Stimulated activated naive CD4-positive, alpha-beta T cell treated with Interleukin-2 at 50 U/mL for 16 hours (primary cell): ENCODE results near the gene AMY1B.
"Not testable (repeated sequence)": the region's sequence is repeated elsewhere in the genome, so short reads cannot be mapped to it uniquely, and the experiment has no call there.

Experiments used
- DNase-seq: peaks from one replicate; lab custom pipeline; 2025; lab: John Stamatoyannopoulos, UW

Gene AMY1B

DNA sequence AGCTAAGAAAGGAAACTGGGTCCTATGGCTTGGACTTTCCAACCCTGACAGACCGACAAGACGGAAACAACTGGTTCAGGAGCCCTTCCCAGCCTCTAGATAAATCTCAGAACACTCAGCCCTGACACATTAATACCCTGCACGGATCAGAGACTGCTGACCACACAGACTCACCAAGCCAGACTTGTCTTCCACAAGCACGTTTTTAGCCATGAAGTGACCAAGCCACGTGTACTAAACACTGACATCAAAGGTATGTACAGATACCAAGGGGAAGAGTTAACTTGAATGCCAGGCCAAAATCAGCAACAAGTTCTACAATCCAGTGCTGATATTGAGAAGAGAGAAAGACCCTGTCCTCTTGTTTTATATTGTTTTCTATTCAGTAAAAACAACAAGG, at the start of gene AMY1B:
AMY1B (minus strand) TSS at position 101 of the 400 bp plus-strand sequence. CDS start 571 bp downstream, outside the sequence.
- not testable (repeated sequence) for DNase-seq

DNA sequence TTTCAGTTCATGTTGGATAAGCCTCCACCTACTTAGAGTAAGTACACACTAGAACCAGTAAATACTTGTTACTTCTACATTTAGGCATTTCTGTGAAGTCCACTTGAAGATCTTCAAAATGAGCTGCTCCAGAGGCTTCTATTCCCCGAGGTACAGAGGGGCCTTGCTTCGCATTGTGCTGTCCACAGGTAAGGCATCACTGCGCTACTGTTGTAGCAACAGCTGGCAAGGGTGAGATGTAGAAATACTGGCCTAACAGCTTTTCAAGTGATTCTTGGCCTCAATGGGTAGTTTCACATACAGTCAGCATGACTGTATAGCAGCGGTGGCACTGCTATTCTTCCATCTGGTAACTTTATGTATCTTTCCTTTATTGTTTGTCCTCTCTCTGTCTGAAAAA, 49.0 kb upstream of the AMY1B start:
- DNase-seq: not testable (repeated sequence)

DNA sequence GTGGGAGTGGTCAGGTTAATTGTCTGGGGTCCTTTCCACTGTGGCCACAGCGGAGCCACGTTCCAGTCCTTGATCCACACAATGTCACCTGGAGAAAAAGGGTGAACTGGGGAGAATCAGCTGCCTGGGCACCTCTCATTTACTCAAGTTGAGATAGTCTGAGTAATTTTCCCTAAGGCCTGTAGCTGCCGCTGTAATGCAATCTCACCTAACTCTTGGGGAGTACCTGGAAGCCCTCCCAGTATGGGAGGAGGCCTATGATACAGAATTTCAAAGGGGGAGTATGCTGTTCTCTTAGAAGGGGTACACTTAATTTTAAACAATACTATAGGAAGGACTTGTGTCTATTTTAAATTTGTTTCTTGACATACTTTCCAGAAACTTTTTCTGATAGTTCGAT, 48.4 kb upstream of the AMY1B start:
- DNase-seq: not testable (repeated sequence)

DNA sequence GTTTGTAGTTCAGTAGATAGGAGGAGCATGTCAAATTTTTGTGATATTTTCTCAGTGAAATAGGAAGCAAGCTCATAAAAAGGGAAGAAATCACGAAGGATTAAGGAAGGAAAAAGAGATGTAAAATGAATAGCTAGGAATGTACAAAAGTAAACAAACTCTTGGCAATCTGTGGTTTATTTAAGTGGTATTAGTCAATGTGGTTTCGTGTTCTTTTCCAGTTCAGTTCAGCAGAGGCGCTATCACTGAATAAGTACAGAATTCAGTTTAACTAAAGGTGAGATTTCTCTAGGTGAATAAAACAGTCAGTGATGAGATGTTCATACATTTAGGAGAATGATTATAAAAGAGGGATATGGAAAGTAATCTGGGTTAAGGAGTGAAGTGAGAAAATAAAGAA, 42.0 kb upstream of the AMY1B start:
- not testable (repeated sequence) for DNase-seq

DNA sequence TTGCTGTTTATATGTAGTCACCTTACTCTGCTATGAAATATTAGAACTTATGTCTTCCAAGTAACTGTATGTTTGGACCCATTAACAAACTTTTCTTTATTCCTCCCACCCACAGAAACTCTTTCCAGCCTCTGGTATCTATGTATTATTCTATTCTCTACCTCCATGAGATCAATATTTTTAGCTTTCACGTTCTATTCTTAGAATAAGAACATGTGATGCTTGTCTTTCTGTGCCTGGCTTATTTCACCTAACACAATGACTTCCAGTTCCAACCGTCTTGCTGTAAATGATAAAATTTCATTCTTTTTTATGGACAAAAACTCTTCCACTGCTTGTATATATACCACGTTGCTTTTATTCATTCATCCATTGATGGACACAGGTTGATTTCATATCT, 39.3 kb upstream of the AMY1B start:
- not testable (repeated sequence) for DNase-seq

DNA sequence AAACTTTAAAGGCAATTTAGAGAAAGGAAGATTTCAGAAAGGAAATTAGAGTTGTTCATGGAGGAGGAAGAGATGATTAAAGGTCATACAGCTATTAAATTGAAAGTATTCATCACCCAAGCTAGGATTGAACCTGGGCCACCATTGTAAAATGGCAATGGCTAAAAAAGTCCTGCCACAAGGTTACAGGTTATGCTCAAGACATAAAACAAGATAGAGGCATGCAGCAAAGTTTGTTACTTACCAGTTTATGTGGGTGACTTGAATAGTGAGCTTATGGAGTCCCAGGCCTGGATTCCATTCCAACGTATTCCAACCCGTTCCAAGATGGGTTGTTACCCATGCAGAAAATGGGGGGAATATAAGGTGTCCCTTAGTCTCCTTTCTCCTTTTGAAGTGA, 25.5 kb upstream of the AMY1B start:
- not testable (repeated sequence) for DNase-seq

DNA sequence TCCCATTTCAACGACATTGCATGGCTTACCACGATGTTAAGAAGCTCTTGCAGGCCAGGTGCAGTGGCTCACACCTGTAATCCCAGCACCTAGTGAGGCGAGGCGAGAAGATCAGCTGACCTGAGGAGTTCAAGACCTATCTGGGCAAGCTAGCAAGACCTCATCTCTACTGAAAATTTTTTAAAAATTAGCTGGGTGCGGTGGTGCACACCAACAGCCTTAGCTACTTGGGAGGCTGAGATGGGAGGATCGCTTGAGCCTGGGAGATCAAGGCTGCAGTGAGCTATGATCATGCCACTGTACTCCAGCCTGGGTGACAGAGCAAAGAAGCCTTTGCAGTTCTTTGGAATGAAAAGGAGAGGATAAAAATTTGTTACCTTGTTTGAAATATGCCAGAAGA, 21.4 kb upstream of the AMY1B start:
- not testable (repeated sequence) for DNase-seq

DNA sequence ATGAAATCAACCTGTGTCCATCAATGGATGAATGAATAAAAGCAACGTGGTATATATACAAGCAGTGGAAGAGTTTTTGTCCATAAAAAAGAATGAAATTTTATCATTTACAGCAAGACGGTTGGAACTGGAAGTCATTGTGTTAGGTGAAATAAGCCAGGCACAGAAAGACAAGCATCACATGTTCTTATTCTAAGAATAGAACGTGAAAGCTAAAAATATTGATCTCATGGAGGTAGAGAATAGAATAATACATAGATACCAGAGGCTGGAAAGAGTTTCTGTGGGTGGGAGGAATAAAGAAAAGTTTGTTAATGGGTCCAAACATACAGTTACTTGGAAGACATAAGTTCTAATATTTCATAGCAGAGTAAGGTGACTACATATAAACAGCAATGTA, 14.4 kb upstream of the AMY1B start:
- not testable (repeated sequence) for DNase-seq

DNA sequence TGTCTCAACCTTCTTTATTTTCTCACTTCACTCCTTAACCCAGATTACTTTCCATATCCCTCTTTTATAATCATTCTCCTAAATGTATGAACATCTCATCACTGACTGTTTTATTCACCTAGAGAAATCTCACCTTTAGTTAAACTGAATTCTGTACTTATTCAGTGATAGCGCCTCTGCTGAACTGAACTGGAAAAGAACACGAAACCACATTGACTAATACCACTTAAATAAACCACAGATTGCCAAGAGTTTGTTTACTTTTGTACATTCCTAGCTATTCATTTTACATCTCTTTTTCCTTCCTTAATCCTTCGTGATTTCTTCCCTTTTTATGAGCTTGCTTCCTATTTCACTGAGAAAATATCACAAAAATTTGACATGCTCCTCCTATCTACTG, 11.7 kb upstream of the AMY1B start:
- DNase-seq: not testable (repeated sequence)

DNA sequence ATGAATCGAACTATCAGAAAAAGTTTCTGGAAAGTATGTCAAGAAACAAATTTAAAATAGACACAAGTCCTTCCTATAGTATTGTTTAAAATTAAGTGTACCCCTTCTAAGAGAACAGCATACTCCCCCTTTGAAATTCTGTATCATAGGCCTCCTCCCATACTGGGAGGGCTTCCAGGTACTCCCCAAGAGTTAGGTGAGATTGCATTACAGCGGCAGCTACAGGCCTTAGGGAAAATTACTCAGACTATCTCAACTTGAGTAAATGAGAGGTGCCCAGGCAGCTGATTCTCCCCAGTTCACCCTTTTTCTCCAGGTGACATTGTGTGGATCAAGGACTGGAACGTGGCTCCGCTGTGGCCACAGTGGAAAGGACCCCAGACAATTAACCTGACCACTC, 5.2 kb upstream of the AMY1B start:
- not testable (repeated sequence) for DNase-seq

DNA sequence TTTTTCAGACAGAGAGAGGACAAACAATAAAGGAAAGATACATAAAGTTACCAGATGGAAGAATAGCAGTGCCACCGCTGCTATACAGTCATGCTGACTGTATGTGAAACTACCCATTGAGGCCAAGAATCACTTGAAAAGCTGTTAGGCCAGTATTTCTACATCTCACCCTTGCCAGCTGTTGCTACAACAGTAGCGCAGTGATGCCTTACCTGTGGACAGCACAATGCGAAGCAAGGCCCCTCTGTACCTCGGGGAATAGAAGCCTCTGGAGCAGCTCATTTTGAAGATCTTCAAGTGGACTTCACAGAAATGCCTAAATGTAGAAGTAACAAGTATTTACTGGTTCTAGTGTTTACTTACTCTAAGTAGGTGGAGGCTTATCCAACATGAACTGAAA, 4.7 kb upstream of the AMY1B start:
- not testable (repeated sequence) for DNase-seq

DNA sequence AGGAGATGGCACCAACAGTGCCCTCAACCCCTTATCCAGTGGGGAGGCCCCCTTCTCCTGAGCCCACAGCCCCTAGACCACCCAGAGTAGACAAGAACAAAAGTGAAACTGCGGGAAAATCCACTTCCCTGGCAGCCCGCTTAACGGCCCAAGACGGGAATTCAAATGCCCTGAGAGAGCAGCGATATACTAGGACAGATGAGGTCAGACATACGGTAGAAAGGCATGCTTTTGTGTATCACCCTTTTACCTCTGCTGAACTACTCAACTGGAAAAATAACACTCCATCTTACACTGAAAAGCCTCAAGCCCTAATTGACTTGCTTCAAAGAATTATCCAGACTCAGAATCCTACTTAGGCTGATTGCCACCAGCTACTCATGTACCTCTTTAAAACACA, 1.4 kb upstream of the AMY1B start:
- DNase-seq: not testable (repeated sequence)

DNA sequence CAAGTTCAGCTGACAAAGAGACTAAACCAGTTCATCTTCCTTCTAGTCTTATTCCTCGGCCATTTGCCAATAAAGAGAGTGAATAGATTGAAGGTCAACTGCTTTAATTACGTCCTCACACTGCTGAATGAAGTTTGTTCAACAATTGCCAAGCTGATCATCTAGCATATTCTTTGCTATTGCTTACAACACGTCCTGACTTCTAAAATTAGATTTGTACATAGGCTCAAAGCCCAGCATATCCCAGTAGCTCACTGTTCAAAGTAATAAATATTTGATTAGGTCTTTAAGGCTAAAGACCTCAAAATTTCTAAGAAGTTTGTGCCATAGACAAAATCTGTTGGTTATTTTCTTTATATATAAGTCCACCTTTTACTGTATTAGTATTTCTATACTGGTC, 19.7 kb downstream of the AMY1B start:
- not testable (repeated sequence) for DNase-seq

DNA sequence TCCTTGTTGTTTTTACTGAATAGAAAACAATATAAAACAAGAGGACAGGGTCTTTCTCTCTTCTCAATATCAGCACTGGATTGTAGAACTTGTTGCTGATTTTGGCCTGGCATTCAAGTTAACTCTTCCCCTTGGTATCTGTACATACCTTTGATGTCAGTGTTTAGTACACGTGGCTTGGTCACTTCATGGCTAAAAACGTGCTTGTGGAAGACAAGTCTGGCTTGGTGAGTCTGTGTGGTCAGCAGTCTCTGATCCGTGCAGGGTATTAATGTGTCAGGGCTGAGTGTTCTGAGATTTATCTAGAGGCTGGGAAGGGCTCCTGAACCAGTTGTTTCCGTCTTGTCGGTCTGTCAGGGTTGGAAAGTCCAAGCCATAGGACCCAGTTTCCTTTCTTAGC, 40.5 kb downstream of the AMY1B start, which contains the start of gene AMY1A:
AMY1A (plus strand) TSS at position 301 of the 400 bp plus-strand sequence. CDS start 571 bp downstream, outside the sequence.
- not testable (repeated sequence) for DNase-seq

DNA sequence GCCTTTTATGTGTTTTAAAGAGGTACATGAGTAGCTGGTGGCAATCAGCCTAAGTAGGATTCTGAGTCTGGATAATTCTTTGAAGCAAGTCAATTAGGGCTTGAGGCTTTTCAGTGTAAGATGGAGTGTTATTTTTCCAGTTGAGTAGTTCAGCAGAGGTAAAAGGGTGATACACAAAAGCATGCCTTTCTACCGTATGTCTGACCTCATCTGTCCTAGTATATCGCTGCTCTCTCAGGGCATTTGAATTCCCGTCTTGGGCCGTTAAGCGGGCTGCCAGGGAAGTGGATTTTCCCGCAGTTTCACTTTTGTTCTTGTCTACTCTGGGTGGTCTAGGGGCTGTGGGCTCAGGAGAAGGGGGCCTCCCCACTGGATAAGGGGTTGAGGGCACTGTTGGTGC, 41.9 kb downstream of the AMY1B start:
- DNase-seq: not testable (repeated sequence)

DNA sequence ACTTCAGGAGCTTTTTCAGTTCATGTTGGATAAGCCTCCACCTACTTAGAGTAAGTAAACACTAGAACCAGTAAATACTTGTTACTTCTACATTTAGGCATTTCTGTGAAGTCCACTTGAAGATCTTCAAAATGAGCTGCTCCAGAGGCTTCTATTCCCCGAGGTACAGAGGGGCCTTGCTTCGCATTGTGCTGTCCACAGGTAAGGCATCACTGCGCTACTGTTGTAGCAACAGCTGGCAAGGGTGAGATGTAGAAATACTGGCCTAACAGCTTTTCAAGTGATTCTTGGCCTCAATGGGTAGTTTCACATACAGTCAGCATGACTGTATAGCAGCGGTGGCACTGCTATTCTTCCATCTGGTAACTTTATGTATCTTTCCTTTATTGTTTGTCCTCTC, 45.1 kb downstream of the AMY1B start:
- not testable (repeated sequence) for DNase-seq

DNA sequence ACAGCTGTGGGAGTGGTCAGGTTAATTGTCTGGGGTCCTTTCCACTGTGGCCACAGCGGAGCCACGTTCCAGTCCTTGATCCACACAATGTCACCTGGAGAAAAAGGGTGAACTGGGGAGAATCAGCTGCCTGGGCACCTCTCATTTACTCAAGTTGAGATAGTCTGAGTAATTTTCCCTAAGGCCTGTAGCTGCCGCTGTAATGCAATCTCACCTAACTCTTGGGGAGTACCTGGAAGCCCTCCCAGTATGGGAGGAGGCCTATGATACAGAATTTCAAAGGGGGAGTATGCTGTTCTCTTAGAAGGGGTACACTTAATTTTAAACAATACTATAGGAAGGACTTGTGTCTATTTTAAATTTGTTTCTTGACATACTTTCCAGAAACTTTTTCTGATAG, 45.7 kb downstream of the AMY1B start:
- not testable (repeated sequence) for DNase-seq

DNA sequence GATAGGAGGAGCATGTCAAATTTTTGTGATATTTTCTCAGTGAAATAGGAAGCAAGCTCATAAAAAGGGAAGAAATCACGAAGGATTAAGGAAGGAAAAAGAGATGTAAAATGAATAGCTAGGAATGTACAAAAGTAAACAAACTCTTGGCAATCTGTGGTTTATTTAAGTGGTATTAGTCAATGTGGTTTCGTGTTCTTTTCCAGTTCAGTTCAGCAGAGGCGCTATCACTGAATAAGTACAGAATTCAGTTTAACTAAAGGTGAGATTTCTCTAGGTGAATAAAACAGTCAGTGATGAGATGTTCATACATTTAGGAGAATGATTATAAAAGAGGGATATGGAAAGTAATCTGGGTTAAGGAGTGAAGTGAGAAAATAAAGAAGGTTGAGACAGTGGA, 52.1 kb downstream of the AMY1B start:
- not testable (repeated sequence) for DNase-seq

DNA sequence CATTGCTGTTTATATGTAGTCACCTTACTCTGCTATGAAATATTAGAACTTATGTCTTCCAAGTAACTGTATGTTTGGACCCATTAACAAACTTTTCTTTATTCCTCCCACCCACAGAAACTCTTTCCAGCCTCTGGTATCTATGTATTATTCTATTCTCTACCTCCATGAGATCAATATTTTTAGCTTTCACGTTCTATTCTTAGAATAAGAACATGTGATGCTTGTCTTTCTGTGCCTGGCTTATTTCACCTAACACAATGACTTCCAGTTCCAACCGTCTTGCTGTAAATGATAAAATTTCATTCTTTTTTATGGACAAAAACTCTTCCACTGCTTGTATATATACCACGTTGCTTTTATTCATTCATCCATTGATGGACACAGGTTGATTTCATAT, 54.8 kb downstream of the AMY1B start:
- DNase-seq: not testable (repeated sequence)
